ENCODE measurements around the gene C6orf58. TPM values are rescaled to one million over a fixed set of nuclear protein-coding genes. Genes with fewer than 3 reads are reported as not detected.
"Not testable (repeated sequence)": the region's sequence is repeated elsewhere in the genome, so short reads cannot be mapped to it uniquely, and the experiment has no call there.

The C6orf58 gene
- total RNA-seq, 1 experiment from 2014 or later = not detected

- Histone ChIP-seq H3K4me3 (no peak overlapping the region), H3K27ac (no peak overlapping the region), H3K27me3 (replicated peaks) (no peaks in the 10 kb centered on the region), H3K9me3 (replicated peaks) (no peaks in the 10 kb centered on the region), H3K4me1 (replicated peaks) (no peaks in the 10 kb centered on the region), H3K36me3 (no peaks in the 10 kb centered on the region)
- DNase-seq (ENCODE audit: low read depth in 1 of 2, low spot score in 2 of 2) = no peak
Observed at GRCh38 chr6:127570739-127571389, 6.1 kb upstream of the C6orf58 start.

GRCh38 chr6:127578900-127579299, 1.9 kb downstream of the C6orf58 start:
- no peak overlapping the region for H3K4me3 ChIP-seq
- no peak for DNase-seq (ENCODE audit: low read depth in 1 of 2, low spot score in 2 of 2)
- H3K9me3 ChIP-seq (replicated peaks) = no peaks in the 10 kb centered on the region
- H3K27ac ChIP-seq = no peak overlapping the region
- H3K27me3 ChIP-seq (replicated peaks) = no peaks in the 10 kb centered on the region
- no peaks in the 10 kb centered on the region; the same call in 1 of the 2 replicates for H3K36me3 ChIP-seq
- H3K4me1 ChIP-seq (replicated peaks) = peaks cover 10% of the 10 kb centered on the region

GRCh38 chr6:127581576-127581975, 4.6 kb downstream of the C6orf58 start:
- Histone ChIP-seq H3K9me3 (replicated peaks) (no peaks in the 10 kb centered on the region), H3K36me3 (no peaks in the 10 kb centered on the region; the same call in 1 of the 2 replicates), H3K27ac (no peak overlapping the region), H3K27me3 (replicated peaks) (no peaks in the 10 kb centered on the region), H3K4me1 (replicated peaks) (peaks cover 10% of the 10 kb centered on the region), H3K4me3 (no peak overlapping the region)
- DNase-seq (ENCODE audit: low read depth in 1 of 2, low spot score in 2 of 2) = no peak

- Histone ChIP-seq H3K4me1 (replicated peaks) (peaks cover 10% of the 10 kb centered on the region), H3K27me3 (replicated peaks) (0 out of 2 replicates have a peak, but pooled peaks cover 6% of the 10 kb centered on the region), H3K27ac (no peak overlapping the region)
Observed at GRCh38 chr6:127582777-127583462, 5.9 kb downstream of the C6orf58 start.

GRCh38 chr6:127585123-127585522, 8.1 kb downstream of the C6orf58 start:
- Histone ChIP-seq H3K4me3 (no peak overlapping the region), H3K27ac (no peak overlapping the region), H3K4me1 (replicated peaks) (peaks cover 10% of the 10 kb centered on the region), H3K9me3 (replicated peaks) (no peaks in the 10 kb centered on the region), H3K36me3 (no peaks in the 10 kb centered on the region; the same call in 1 of the 2 replicates), H3K27me3 (replicated peaks) (0 out of 2 replicates have a peak, but pooled peaks cover 8% of the 10 kb centered on the region)
- no peak for DNase-seq (ENCODE audit: low read depth in 1 of 2, low spot score in 2 of 2)

More at GRCh38 chr6:127582777-127583462, 5.9 kb downstream of the C6orf58 start:
- Histone ChIP-seq H3K36me3 (no peaks in the 10 kb centered on the region; the same call in 1 of the 2 replicates), H3K4me3 (no peak overlapping the region), H3K9me3 (replicated peaks) (no peaks in the 10 kb centered on the region)
- DNase-seq (ENCODE audit: low read depth in 1 of 2, low spot score in 2 of 2) = peak in 1 of 2 experiments; percentile 40

GRCh38 chr6:127586372-127586771, 9.4 kb downstream of the C6orf58 start:
- DNase-seq (ENCODE audit: low read depth in 1 of 2, low spot score in 2 of 2) = no peak
- Histone ChIP-seq H3K4me1 (replicated peaks) (peaks cover 10% of the 10 kb centered on the region), H3K4me3 (no peak overlapping the region), H3K9me3 (replicated peaks) (no peaks in the 10 kb centered on the region), H3K27me3 (replicated peaks) (peaks cover 8% of the 10 kb centered on the region; the same call in 1 of the 2 replicates), H3K36me3 (no peaks in the 10 kb centered on the region; the same call in 1 of the 2 replicates), H3K27ac (no peak overlapping the region)

- H3K27me3 ChIP-seq (replicated peaks) = peaks cover 8% of the 10 kb centered on the region
- H3K4me3 ChIP-seq = no peak overlapping the region
- peaks cover 4% of the 10 kb centered on the region for H3K4me1 ChIP-seq (replicated peaks)
- no peak for DNase-seq (ENCODE audit: low read depth in 1 of 2, low spot score in 2 of 2)
- H3K36me3 ChIP-seq = no peaks in the 10 kb centered on the region; the same call in 1 of the 2 replicates
- no peaks in the 10 kb centered on the region for H3K9me3 ChIP-seq (replicated peaks)
- no peak overlapping the region for H3K27ac ChIP-seq
Observed at GRCh38 chr6:127587875-127588274, 10.9 kb downstream of the C6orf58 start.

- no peak overlapping the region for H3K4me3 ChIP-seq
- DNase-seq (ENCODE audit: low read depth in 1 of 2, low spot score in 2 of 2) = no peak
- H3K4me1 ChIP-seq (replicated peaks) = no peaks in the 10 kb centered on the region
- H3K36me3 ChIP-seq = no peaks in the 10 kb centered on the region
- peaks cover 8% of the 10 kb centered on the region for H3K27me3 ChIP-seq (replicated peaks)
- H3K9me3 ChIP-seq (replicated peaks) = no peaks in the 10 kb centered on the region
- no peak overlapping the region for H3K27ac ChIP-seq
Observed at GRCh38 chr6:127589135-127589534, 12.2 kb downstream of the C6orf58 start.

- no peak for DNase-seq (ENCODE audit: low read depth in 1 of 2, low spot score in 2 of 2)
- Histone ChIP-seq H3K27me3 (replicated peaks) (peaks cover 8% of the 10 kb centered on the region), H3K9me3 (replicated peaks) (no peaks in the 10 kb centered on the region), H3K36me3 (no peaks in the 10 kb centered on the region), H3K4me1 (replicated peaks) (no peaks in the 10 kb centered on the region), H3K27ac (no peak overlapping the region), H3K4me3 (no peak overlapping the region)
Observed at GRCh38 chr6:127590344-127590743, 13.4 kb downstream of the C6orf58 start.

- Histone ChIP-seq H3K4me1 (replicated peaks) (no peaks in the 10 kb centered on the region), H3K36me3 (no peaks in the 10 kb centered on the region), H3K27ac (no peak overlapping the region), H3K4me3 (no peak overlapping the region), H3K9me3 (replicated peaks) (no peaks in the 10 kb centered on the region), H3K27me3 (replicated peaks) (peaks cover 2% of the 10 kb centered on the region)
- DNase-seq (ENCODE audit: low read depth in 1 of 2, low spot score in 2 of 2) = no peak
Observed at GRCh38 chr6:127592964-127593363, 16.0 kb downstream of the C6orf58 start.

- not testable (repeated sequence) for H3K4me1 ChIP-seq (replicated peaks); H3K4me3 ChIP-seq; H3K9me3 ChIP-seq (replicated peaks); H3K36me3 ChIP-seq; DNase-seq (ENCODE audit: low read depth in 1 of 2, low spot score in 2 of 2); H3K27ac ChIP-seq; H3K27me3 ChIP-seq (replicated peaks)
Observed at GRCh38 chr6:127593456-127593855, 16.5 kb downstream of the C6orf58 start.

GRCh38 chr6:127606131-127606562, 29.2 kb downstream of the C6orf58 start:
- H3K27me3 ChIP-seq (replicated peaks) = 0 out of 2 replicates have a peak, but pooled peaks cover 3% of the 10 kb centered on the region
- no peaks in the 10 kb centered on the region for H3K9me3 ChIP-seq (replicated peaks)
- no peak for DNase-seq (ENCODE audit: low read depth in 1 of 2, low spot score in 2 of 2)
- H3K27ac ChIP-seq = no peak overlapping the region
- no peak overlapping the region for H3K4me3 ChIP-seq
- no peaks in the 10 kb centered on the region for H3K36me3 ChIP-seq
- no peaks in the 10 kb centered on the region for H3K4me1 ChIP-seq (replicated peaks)

- no peak overlapping the region for H3K4me3 ChIP-seq
- H3K4me1 ChIP-seq (replicated peaks) = no peaks in the 10 kb centered on the region
- no peaks in the 10 kb centered on the region for H3K9me3 ChIP-seq (replicated peaks)
- H3K27me3 ChIP-seq (replicated peaks) = 0 out of 2 replicates have a peak, but pooled peaks cover 3% of the 10 kb centered on the region
- no peaks in the 10 kb centered on the region for H3K36me3 ChIP-seq
- no peak for DNase-seq (ENCODE audit: low read depth in 1 of 2, low spot score in 2 of 2)
- no peak overlapping the region for H3K27ac ChIP-seq
Observed at GRCh38 chr6:127608554-127609270, 31.7 kb downstream of the C6orf58 start.

GRCh38 chr6:127618729-127619128, 41.8 kb downstream of the C6orf58 start:
- no peaks in the 10 kb centered on the region for H3K4me1 ChIP-seq (replicated peaks)
- H3K27ac ChIP-seq = no peak overlapping the region
- no peaks in the 10 kb centered on the region for H3K9me3 ChIP-seq (replicated peaks)
- no peaks in the 10 kb centered on the region for H3K36me3 ChIP-seq
- H3K4me3 ChIP-seq = no peak overlapping the region
- no peak for DNase-seq (ENCODE audit: low read depth in 1 of 2, low spot score in 2 of 2)
- H3K27me3 ChIP-seq (replicated peaks) = no peaks in the 10 kb centered on the region

All from SJSA1 (cell line).